HG02938 (cell line): Measurements from ENCODE around the gene UST.
"Not testable (repeated sequence)": the region's sequence is repeated elsewhere in the genome, so short reads cannot be mapped to it uniquely, and the experiment has no call there.

Experiments
- ATAC-seq: cut with Tn5 transposase; IDR thresholded peaks from one replicate; pipeline ENCODE4 v1.9.1; 2021; ENCODE audit warnings: mild to moderate bottlenecking, moderate library complexity; ENCODE audit not compliant: unreplicated experiment

The UST gene

DNA sequence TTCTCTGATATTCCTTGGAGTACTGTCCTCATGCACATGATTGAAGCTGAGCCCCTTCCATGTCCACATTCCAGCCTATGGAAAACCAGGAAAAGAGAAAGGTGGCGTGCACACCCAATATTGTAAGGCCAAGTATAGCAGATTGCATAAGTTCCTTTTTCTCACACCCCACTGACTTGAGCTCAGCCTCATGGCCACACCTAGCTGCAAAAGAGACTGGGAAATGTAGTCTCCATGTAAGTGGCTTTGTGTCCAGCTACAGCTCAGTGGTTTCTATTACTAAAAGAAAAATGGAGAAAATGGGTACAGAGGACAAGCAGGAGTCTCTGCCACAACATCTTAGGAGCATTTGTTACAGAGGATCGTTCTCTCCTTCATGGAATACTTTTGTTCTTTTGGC is 10.8 kb upstream of the UST start:
- ATAC-seq = no peak

DNA sequence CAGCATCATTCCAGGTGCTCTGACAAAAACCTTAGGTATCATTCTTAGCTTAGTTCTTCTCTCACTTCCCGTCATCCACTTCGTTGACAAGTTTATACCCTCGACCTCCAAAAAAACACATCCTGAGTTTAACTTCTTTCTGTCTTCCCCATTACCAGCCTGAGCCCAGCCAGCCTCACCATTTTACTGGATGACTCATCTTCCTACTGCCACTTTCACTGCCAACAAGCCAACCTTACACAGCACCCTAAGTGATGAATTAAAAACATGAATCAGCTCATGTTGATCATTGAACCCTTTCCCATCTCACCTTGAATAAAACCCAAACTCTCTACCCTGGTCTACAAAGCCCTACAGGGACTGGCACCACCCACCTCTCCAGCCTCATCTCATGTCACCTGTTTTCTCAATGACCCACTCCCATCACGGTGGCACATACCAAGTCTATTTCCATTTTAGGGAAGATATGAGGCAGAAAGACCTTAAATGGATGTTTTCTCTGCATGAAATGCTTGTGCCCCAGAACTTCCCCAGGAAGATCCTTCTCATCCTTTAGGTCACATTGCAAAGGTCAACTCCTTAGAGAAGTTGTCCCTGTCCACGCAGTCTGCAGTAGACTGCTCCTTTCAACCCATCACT is 9.9 kb upstream of the UST start:
- no peak for ATAC-seq

DNA sequence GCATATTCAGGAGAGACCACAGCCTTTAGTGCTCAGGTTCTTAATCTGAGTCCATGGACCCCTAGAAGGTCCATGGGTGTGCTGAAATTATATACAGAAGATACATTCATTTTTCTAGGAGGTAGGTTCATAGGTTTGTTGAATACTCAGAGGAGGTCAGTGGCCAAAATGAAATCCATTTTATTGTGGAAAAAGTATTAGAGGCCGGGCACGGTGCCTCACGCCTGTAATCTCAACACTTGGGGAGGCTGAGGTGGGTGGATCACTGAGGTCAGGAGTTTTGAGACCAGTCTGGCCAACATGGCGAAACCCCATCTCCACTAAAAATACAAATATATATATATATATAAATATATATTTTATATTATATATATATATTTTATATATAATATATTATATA is 9.0 kb upstream of the UST start:
- no peak for ATAC-seq

DNA sequence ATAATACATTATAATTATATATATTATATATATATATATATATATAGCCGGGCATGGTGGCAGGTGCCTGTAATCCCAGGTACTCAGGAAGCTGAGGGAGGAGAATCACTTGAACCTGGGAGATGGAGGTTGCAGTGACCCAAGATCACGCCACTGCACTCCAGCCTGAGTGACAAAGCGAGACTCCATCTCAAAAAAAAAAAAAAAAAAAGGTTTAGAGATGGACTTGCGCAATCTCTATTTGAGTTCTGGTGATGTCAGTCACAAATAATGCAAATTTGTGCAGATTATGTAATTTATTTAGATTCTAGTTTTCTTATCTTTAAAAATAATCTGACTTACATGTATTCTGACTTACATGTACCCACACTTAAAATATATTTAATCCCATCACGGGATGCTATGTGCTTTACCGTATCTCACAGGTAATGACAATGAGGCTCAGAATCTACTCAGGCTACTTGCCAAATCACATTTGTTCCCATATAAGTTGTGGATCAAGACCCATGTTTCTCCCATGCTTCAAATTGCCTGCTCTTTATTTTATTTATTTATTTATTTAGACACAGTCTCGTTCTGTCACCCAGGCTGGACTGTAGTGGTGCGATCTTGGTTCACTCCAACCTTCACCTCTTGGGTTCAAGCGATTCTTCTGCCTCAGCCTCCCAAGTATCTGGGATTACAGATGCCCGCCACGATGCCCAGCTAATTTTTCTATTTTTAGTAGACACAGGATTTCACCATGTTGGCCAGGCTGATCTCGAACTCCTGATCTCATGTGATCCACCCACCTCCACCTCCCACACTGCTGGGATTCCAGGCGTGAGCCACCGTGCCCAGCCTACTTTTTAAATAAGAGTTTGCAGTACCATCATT is 7.6 kb upstream of the UST start:
- no peak for ATAC-seq

DNA sequence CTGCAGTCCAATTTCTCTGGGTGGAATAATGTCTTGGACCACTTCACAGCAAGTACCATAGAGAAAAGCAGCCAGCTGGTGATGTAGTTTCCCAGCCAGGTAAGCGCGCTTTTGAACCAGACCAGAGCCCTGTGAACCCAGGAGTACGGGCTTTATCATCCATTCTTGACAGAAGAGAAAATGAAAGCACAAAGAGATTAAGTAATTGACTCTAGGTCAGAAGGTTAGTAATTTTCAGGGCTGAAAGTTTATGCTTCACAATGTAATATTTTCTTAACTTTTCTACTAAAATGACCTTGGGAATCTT is 7.1 kb upstream of the UST start:
- no peak for ATAC-seq

DNA sequence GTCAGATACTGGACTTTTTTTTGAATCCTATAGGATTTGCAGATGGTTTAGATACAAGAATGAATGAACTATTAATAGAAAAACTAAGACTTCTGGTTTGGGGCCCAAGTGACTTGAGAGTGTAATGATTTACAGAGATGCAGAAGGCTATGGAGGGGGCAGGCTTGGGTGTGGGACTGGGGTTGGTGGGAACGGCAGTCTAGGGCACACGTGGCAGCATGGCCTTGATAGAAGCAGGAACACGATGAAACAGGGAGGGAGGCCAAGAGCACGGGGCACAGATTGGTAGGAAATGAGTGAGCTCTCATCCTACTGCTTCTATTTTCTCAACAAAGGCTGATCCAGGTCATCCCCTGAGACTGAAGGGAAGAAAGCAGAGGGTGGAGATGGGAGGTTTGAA is 3.4 kb upstream of the UST start:
- ATAC-seq = no peak

DNA sequence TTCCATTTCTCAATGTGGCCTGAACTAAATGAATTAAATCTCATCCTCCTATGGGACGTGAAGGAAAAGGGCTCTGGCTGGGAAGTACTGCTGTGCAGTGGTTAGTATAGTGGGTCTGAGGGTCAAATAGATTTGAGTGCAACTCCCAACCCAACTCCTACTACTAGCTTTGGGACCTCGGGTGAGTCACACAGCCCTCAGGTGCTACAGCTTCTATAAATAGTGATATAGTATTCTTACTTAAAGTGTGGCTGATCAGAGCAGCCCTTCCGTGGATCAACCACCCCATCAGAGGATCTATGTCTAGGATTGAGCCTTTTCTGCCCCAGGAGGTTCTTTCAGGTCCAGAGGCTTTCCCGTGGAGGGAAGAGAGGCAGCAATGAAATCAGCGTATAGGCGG is 904 bp upstream of the UST start:
- no peak for ATAC-seq

DNA sequence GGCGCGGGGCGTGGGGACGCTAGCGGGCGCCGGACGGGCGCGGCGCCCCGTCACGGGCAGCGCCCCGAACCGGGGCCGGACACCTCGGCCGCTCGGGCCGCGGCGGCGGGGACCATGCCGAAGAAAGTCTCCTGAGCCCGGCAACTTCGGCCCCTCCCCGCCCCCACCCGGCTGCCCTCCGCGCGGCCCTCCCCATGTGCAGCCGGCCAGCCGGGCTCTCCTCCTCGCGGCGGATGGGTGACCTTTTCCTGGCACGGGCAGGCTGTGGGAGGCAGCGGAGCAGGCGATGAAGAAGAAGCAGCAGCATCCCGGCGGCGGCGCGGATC is 278 bp downstream of the UST start:
- ATAC-seq = no peak

DNA sequence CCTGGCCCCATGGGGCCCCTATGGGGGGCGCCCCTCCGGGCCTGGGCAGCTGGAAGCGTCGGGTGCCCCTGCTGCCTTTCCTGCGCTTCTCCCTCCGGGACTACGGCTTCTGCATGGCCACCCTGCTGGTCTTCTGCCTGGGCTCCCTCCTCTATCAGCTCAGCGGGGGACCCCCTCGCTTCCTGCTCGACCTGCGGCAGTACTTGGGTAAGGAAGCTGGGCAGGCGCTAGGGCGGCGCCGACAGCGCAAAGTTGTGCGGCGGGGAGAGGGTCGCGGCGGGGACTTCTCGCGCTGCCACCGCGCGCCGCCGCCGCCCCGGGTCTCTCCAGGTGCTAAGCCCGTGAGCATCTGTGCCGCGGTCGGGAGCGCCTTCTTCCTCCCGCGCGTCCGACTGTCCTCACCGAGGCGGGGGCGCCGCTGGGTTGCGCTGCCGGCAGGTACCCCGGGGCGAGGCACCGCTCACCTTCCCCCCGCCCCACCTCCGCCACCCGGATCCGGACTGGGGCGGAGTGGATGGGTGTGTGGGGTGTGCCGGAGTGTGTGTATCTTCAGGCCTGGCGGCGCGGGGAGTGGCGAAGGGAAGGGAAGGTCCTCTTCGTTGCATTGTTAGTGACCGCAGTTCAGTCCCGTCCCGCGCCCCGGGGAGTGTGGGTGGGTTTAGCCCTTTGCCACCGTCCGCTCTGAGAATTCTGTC is 788 bp downstream of the UST start:
- peak; percentile 39 for ATAC-seq

DNA sequence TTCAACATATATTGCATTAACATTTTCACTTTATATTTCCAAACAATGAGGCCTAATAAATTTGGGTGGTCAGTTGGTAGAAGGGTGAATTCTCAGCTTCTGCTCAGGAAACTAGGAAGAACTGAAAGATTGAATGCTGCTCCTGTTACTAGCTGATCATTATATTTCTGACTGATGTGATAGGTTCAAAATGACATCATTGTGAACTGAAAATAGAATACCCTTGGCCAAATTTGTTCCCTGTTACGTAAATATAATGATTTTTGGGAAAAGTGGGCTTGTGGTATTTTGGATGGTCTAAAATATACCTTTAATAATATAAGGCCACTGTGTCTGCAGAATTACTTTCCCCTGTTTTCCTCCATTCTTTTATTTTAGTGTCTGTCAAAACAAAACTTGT is 2.8 kb downstream of the UST start:
- ATAC-seq = no peak

DNA sequence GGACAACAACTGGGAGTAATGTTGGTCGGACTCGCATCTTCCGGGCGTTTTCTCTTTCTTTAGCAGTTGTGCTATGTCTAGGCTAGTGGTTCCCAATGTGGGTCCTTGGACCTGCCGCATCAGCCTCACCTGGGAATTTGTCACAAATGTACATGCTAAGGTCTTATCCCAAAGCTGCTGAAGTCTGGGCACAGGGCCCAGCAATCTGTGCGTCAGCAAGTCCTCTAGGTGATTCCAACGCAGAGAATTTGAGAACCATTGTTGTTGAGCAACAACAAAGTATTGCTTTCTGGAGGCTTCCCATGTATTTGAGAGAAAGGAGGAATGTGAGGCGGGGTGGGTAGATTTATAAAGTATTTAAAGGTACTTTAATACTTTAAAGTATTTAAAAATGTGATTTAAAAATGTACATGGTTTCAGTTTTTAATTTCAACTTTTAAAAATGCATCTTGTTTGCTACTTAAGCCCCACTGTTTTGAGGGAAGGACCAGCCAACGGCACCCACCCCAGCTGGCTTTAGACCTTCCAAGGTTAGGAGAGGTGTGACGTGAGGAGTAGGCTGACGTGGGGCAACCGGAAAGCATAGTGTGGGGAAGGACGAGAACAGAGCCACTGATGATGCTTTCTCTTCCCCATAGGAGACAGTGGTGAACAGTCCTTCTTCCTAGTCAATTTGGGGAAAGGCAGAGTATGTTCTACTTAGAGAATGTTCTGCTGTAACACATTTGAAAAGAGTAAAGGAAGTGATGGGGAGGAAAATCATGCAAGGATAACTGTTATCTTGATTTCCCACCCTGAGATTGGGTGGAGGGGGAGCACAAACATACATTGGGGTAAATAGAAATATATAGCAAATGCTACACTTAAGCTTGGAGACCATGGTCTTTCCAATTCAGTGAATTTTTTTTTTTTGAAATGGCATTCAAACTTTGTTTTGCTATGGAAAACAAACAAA is 4.3 kb downstream of the UST start:
- no peak for ATAC-seq

DNA sequence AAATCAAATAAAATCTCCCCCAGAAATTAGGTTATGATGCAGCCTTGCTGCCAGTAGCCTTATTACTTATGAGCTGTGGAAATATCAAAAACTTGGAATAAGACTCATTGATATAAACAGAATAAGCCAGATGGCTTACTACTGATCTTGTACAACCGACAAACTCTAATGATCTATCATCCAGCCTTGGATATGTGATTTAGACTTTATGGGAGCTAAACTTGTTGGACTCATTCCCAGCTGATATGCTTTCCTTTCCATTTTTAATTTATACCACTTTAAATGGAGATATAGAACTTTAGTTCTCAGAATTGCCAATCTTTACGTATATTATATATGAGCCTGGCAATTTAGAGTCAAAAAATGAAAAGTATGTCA is 5.0 kb downstream of the UST start:
- no peak for ATAC-seq

DNA sequence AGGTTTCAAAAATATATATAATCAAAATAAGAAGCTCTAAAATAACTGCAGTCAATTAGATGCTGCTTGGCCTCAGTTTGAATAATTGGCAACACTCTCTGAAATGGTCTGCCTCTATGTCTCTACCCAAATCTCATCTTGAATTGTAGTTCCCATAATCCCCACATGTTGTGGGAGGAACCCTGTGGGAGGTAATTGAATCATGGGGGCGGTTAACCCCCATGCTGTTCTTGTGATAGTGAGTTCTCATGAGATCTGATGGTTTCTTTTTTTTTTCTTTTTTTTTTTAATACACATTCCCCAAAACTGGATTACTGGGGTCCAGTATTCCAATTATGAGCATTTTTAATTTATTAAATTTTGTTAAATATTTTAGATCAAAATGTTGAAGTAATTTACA is 8.5 kb downstream of the UST start:
- ATAC-seq = not testable (repeated sequence)

DNA sequence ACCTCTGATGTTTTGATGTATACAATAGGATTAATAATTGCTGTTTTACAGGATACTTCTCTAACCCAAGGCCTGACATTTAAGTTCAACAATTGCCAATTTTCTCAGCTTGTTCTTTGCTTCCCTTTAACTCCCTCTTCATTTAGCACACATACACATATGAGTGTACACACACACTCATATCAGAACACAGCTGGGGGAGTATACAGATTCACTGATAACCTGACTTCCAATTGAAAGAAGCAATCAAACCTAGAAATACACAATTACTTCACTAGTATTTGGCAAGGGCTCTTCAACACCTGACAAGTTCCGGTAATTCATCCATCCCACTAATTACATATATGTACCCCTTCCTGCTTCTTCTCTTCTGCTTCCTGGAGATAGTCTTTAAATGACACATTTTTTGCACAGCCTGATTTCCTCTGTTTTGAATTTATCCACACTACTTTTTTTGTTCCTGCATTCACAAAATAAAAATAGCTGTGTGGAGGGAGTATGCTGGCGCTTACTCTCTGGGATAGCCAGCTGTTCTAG is 11.2 kb downstream of the UST start:
- peak; percentile 28 for ATAC-seq

DNA sequence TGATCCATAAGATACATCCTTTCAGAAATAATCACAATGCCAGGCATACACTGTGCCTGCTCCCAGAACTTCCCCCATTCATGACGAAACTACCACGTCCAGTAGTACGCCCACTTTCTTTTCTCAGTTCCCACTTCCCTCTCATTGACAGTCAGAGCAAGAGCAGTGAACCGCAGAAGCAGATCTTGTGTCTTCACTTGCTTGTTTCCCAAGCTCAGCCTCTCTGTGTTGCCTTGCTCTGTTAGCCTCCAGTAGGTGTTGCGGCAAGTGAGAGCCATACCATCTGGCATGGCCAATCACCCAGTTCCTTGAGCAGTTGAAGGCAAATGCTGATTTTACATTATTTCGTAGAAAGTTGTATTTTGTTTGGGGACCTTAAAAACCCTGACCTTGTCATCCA is 11.7 kb downstream of the UST start:
- ATAC-seq = peak; percentile 68

DNA sequence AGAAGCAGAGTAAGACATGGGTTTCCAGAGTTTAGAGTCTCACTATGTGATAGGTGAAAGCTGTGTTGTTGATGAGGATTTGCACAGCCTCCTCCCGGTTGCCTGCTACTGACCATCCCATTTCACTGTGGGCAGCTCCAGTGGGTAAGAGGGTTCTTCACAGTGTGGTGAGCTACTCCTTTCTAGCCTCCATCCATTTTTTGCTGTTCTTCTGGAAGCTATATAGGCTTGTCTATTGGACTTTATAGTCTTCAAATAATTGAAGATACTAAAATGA is 13.4 kb downstream of the UST start:
- ATAC-seq = no peak

DNA sequence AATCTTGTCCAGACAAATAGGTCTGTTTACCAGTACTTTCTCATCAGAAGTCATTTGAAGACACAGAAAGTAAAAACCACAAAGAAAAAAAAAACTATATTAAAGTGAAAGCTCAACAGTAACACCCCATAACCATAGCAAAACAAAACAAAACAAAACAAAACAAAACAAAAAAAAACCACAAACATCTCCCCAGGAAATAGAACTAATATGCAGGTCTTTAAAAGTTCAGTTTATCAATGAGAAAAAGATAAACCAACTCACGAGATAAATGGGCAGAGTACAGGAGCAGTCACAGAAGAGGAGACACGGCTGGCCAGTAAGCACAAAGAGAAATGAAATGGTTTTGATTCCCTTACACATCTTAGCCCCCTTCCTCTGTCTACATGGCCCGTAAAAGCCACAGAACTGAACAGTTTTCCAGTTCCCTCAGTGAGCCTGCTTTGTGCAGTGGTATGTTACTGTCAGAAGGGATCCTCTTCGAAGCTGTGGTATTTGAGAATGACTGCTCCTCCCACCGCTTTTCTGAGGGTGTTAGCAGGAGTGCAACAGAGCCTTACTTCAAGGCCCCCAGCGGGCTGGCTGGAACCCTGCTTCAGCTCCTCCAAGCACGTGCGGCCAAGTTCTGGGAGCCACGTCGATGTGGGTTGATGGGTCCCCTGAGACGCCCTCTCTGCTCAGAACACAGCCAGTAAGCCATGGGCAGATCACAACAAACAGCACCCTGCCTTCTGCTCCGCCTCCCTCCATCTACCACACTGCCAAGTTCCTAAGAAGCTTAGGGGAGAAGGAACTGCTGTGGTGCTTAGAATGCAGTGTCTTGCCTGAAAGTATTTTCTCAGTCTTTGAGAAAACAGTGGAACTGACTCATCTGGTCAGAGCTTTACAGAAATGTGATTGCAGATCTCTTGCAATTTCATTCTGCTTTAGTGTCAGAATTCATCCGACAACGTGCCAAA is 14.0 kb downstream of the UST start:
- peak; percentile 22 for ATAC-seq

DNA sequence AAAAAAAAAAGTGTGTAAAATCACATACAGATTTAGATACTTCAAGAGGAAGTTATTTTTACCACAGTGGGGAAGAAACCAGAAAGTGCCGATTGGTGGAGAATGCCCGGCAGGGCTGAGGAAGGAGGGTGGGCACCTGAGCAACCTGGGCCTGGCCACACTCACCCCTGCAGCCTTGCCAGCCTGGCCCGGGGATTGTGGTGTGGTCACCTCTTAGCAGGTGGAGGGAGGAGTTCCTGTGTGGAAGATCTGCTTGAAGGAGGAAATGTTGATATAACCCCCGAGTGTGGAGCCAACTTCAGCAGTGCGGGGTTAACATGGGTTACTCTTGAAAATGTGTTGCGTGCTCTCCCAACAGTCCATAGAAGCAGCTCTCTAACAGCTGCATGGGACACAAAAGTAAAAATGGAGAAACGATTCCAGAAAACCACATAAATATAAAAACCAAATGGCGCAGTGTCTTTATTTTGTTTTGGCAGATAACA is 14.7 kb downstream of the UST start:
- ATAC-seq = no peak

DNA sequence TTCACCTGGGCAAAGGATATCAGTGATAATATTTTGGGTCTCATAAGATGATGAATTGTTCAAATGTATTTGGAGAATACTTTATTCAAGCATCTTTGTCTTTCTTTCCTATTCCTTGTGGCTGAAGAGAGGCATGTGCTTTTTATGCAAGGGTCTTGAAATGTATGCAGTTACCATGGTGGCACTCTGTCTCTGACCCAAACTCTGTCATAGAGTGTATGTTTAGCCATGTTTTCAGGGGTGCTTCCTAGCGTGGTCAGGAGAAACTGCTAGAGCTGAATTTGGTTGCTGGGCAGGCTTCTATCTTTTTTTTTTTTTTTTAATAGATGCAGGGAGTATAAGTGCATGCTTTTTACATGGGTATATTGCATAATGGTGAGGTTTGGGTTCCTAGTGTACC is 15.4 kb downstream of the UST start:
- ATAC-seq = no peak
